ENCODE results near the gene TRIM41.
"Not testable (repeated sequence)": the region's sequence is repeated elsewhere in the genome, so short reads cannot be mapped to it uniquely, and the experiment has no call there.

The TRIM41 gene

GRCh38 chr5:181280251-181280762 is 57.2 kb downstream of the TRIM41 start:
- no peak for TF ChIP-seq CTCF (conservative IDR thresholded peaks at IDR 0.05; ENCODE audit: low read depth, low read length)
- DNase-seq (ENCODE audit: low read depth): no peak
- H3K4me3 ChIP-seq (ENCODE audit: low read depth, low read length): no peak overlapping the region

- no peak for DNase-seq (ENCODE audit: low read depth)
- no peak for TF ChIP-seq CTCF (conservative IDR thresholded peaks at IDR 0.05; ENCODE audit: low read depth, low read length)
- H3K4me3 ChIP-seq (ENCODE audit: low read depth, low read length): no peak overlapping the region
Observed at GRCh38 chr5:181281077-181281983, 58.2 kb downstream of the TRIM41 start.

- no peak for TF ChIP-seq CTCF (conservative IDR thresholded peaks at IDR 0.05; ENCODE audit: low read depth, low read length)
- DNase-seq (ENCODE audit: low read depth): no peak
- no peak overlapping the region for H3K4me3 ChIP-seq (ENCODE audit: low read depth, low read length)
Observed at GRCh38 chr5:181281984-181282316, 58.9 kb downstream of the TRIM41 start.

GRCh38 chr5:181282415-181282814 is 59.3 kb downstream of the TRIM41 start:
- not testable (repeated sequence) for DNase-seq (ENCODE audit: low read depth); H3K4me3 ChIP-seq (ENCODE audit: low read depth, low read length)

GRCh38 chr5:181282874-181283273 is 59.8 kb downstream of the TRIM41 start:
- H3K4me3 ChIP-seq (ENCODE audit: low read depth, low read length): no peak overlapping the region
- DNase-seq (ENCODE audit: low read depth): no peak
- no peak for TF ChIP-seq CTCF (conservative IDR thresholded peaks at IDR 0.05; ENCODE audit: low read depth, low read length)

- DNase-seq (ENCODE audit: low read depth): no peak
- no peak overlapping the region for H3K4me3 ChIP-seq (ENCODE audit: low read depth, low read length)
- TF ChIP-seq CTCF (conservative IDR thresholded peaks at IDR 0.05; ENCODE audit: low read depth, low read length): no peak
Observed at GRCh38 chr5:181283347-181283746, 60.3 kb downstream of the TRIM41 start.

- H3K4me3 ChIP-seq (ENCODE audit: low read depth, low read length); DNase-seq (ENCODE audit: low read depth): not testable (repeated sequence)
Observed at GRCh38 chr5:181283841-181284755, 61.0 kb downstream of the TRIM41 start.

All from choroid plexus epithelial cell (primary cell).